Mucosa of stomach (tissue), 1 donor: ENCODE results near the gene PTPRD.

Source experiments
- H3K27me3 ChIP-seq: one replicate; pipeline ENCODE4 v1.7.0; 2013; ENCODE audit warnings: mild to moderate bottlenecking, low read length; ENCODE audit not compliant: control insufficient read depth, insufficient read depth
- H3K36me3 ChIP-seq: one replicate; pipeline ENCODE4 v1.7.0; 2013; ENCODE audit warnings: low read length; ENCODE audit not compliant: control insufficient read depth, insufficient read depth
- H3K4me1 ChIP-seq: one replicate; pipeline ENCODE4 v1.7.0; 2013; ENCODE audit warnings: mild to moderate bottlenecking, low read length; ENCODE audit not compliant: control insufficient read depth, insufficient read depth
- H3K4me3 ChIP-seq: one replicate; pipeline ENCODE4 v1.7.0; 2013; ENCODE audit warnings: low read length
- H3K9ac ChIP-seq: one replicate; pipeline ENCODE4 v1.7.0; 2013; ENCODE audit warnings: mild to moderate bottlenecking, low read length, moderate library complexity
- H3K9me3 ChIP-seq: one replicate; pipeline ENCODE4 v1.7.0; 2013; ENCODE audit warnings: mild to moderate bottlenecking, low read length, moderate library complexity; ENCODE audit not compliant: control insufficient read depth
- donor health status: Pancreatic carcinoma.

PTPRD gene

GRCh38 chr9:9284201-9284600 lies 1328.6 kb downstream of the PTPRD start:
- H3K27me3 ChIP-seq, result no peaks in the 10 kb centered on the region
- H3K4me3 ChIP-seq, result no peak overlapping the region
- no peaks in the 10 kb centered on the region for H3K36me3 ChIP-seq
- no peak overlapping the region for H3K9ac ChIP-seq
- no peaks in the 10 kb centered on the region for H3K9me3 ChIP-seq
- H3K4me1 ChIP-seq, result no peaks in the 10 kb centered on the region

- Histone ChIP-seq H3K36me3 (no peaks in the 10 kb centered on the region), H3K9me3 (no peaks in the 10 kb centered on the region), H3K4me1 (no peaks in the 10 kb centered on the region), H3K4me3 (no peak overlapping the region), H3K27me3 (no peaks in the 10 kb centered on the region), H3K9ac (no peak overlapping the region)
Measured at GRCh38 chr9:9283159-9283986, 1329.4 kb downstream of the PTPRD start.

GRCh38 chr9:9275601-9276000 lies 1337.2 kb downstream of the PTPRD start:
- Histone ChIP-seq H3K27me3 (no peaks in the 10 kb centered on the region), H3K4me1 (no peaks in the 10 kb centered on the region), H3K9ac (no peak overlapping the region), H3K36me3 (no peaks in the 10 kb centered on the region), H3K9me3 (no peaks in the 10 kb centered on the region), H3K4me3 (no peak overlapping the region)

- Histone ChIP-seq H3K4me3 (no peak overlapping the region), H3K9ac (no peak overlapping the region), H3K4me1 (no peaks in the 10 kb centered on the region), H3K27me3 (no peaks in the 10 kb centered on the region), H3K36me3 (no peaks in the 10 kb centered on the region), H3K9me3 (no peaks in the 10 kb centered on the region)
Measured at GRCh38 chr9:9257999-9258498, 1354.8 kb downstream of the PTPRD start.

GRCh38 chr9:9246726-9247125 lies 1366.1 kb downstream of the PTPRD start:
- H3K9me3 ChIP-seq, result no peaks in the 10 kb centered on the region
- no peaks in the 10 kb centered on the region for H3K4me1 ChIP-seq
- H3K4me3 ChIP-seq, result no peak overlapping the region
- H3K27me3 ChIP-seq, result no peaks in the 10 kb centered on the region
- H3K36me3 ChIP-seq, result no peaks in the 10 kb centered on the region
- no peak overlapping the region for H3K9ac ChIP-seq

GRCh38 chr9:9231946-9232345 lies 1380.9 kb downstream of the PTPRD start:
- Histone ChIP-seq H3K4me1 (no peaks in the 10 kb centered on the region), H3K9me3 (no peaks in the 10 kb centered on the region), H3K36me3 (no peaks in the 10 kb centered on the region)

GRCh38 chr9:9229269-9229668 lies 1383.5 kb downstream of the PTPRD start:
- H3K4me3 ChIP-seq, result no peak overlapping the region
- no peaks in the 10 kb centered on the region for H3K27me3 ChIP-seq
- no peaks in the 10 kb centered on the region for H3K36me3 ChIP-seq
- H3K9ac ChIP-seq, result no peak overlapping the region
- no peaks in the 10 kb centered on the region for H3K9me3 ChIP-seq
- peaks cover under 1% of the 10 kb centered on the region for H3K4me1 ChIP-seq

More at GRCh38 chr9:9231946-9232345, 1380.9 kb downstream of the PTPRD start:
- Histone ChIP-seq H3K4me3 (no peak overlapping the region), H3K9ac (no peak overlapping the region), H3K27me3 (no peaks in the 10 kb centered on the region)

GRCh38 chr9:9223175-9223574 lies 1389.6 kb downstream of the PTPRD start:
- Histone ChIP-seq H3K9ac (no peak overlapping the region), H3K27me3 (no peaks in the 10 kb centered on the region), H3K36me3 (no peaks in the 10 kb centered on the region), H3K9me3 (no peaks in the 10 kb centered on the region), H3K4me1 (peaks cover 4% of the 10 kb centered on the region), H3K4me3 (no peak overlapping the region)

- Histone ChIP-seq H3K4me3 (no peak overlapping the region), H3K36me3 (no peaks in the 10 kb centered on the region), H3K9me3 (no peaks in the 10 kb centered on the region), H3K4me1 (peaks cover 4% of the 10 kb centered on the region), H3K9ac (no peak overlapping the region), H3K27me3 (no peaks in the 10 kb centered on the region)
Measured at GRCh38 chr9:9222730-9223129, 1390.1 kb downstream of the PTPRD start.

- Histone ChIP-seq H3K4me3 (no peak overlapping the region), H3K36me3 (no peaks in the 10 kb centered on the region), H3K27me3 (no peaks in the 10 kb centered on the region), H3K9ac (no peak overlapping the region), H3K4me1 (peaks cover 5% of the 10 kb centered on the region), H3K9me3 (no peaks in the 10 kb centered on the region)
Measured at GRCh38 chr9:9216934-9217333, 1395.9 kb downstream of the PTPRD start.

- no peak overlapping the region for H3K9ac ChIP-seq
- no peak overlapping the region for H3K4me3 ChIP-seq
- H3K36me3 ChIP-seq, result no peaks in the 10 kb centered on the region
- no peaks in the 10 kb centered on the region for H3K27me3 ChIP-seq
- no peaks in the 10 kb centered on the region for H3K9me3 ChIP-seq
- H3K4me1 ChIP-seq, result peaks cover 5% of the 10 kb centered on the region
Measured at GRCh38 chr9:9215050-9215449, 1397.8 kb downstream of the PTPRD start.

GRCh38 chr9:9214066-9214465 lies 1398.7 kb downstream of the PTPRD start:
- H3K4me1 ChIP-seq, result peaks cover 5% of the 10 kb centered on the region
- H3K27me3 ChIP-seq, result no peaks in the 10 kb centered on the region
- no peak overlapping the region for H3K4me3 ChIP-seq
- H3K36me3 ChIP-seq, result no peaks in the 10 kb centered on the region
- no peaks in the 10 kb centered on the region for H3K9me3 ChIP-seq
- no peak overlapping the region for H3K9ac ChIP-seq
